ENCODE measurements around the gene GNAI1. TPM values are rescaled to one million over a fixed set of nuclear protein-coding genes. Genes with fewer than 3 reads are reported as not detected.
A peak's percentile ranks its signal among the peaks of the same experiment; 100 is the strongest.

The GNAI1 gene
- 11.3 TPM for total RNA-seq
- long read RNA-seq, full-length matches to known transcripts, result 36 of 37 reads
- long read RNA-seq, partial matches to known transcripts, result 1 of 37 reads
- long read RNA-seq, other reads (novel, unspliced or antisense), result 0 of 37 reads

DNA sequence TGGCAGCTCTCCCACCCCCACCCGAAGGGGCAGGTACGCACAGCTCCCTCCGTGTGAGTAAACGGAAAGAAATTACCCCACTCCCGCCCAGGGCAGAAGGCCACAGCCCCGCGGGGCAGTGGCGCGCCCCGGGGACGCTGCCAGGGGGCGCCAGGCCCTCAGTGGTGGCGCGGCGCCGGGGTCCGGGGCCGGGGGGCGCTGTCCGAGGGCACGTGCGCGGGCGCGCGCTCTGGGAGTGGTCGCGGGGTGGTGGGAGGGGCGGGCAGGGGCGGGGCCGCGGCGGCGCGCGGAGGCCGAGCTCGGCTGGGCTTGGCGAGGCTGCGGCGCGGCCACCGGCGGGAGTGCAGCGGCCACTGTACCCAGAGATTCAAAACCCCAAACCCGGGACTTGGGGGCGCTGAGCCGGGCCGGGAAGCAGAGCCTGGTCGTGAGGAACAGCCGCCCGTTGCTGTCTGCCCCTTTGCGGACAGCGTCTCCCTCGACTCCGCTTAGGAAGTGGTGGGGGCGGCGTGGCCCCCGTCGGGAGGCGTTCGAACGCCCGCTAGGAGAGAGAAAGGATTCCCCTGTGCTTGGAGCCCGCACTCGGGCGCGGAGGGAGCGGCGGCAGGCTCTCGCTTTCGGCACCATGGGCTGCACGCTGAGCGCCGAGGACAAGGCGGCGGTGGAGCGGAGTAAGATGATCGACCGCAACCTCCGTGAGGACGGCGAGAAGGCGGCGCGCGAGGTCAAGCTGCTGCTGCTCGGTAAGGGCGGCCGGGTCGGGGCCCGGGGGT, at the start of gene GNAI1:
GNAI1 (plus strand) TSS at position 296 of the 773 bp plus-strand sequence; CDS start at position 626, 330 bp downstream.
- peak; percentile 89 for ATAC-seq (ENCODE audit: poor library complexity)
- DNase-seq, result peak; percentile 71
- intact Hi-C loops (cut with DNase I), result loop anchor here (10.0 kb wide), 1 partner anchor 140 kb away; no protein-coding TSS in a partner anchor

DNA sequence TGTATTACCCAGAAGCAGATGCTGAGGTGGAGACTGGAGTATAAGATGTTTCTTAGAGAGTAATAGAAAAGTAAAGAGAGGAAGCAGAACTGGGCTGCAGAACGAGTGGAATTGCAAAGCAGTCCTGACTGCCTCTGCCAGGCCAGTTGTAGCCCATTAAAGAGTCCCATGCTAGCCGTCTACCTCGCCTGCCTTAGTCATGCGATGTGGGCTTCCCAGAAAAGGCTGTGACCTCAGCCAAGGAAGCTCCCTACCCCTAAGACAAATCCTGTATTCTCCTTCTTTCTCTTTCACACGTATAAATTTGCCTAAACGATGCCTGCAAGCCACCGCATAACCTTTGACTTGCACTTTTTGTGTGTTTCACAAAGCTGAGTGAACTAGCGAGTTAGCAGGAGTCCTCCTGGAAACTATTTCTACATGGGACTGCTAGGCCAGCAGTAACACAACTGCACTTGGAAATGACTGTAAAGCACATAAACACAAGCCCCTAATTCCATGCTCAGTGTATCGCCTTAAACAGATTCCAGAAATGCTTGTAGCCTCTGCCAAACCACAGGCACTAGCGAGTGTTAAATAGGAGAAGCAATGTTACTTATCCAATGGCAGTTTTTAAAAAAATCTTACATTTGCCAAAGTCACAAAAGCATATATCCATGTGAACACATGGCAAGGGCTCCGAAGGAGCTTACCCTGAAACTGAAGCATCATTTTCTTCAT, 47.4 kb upstream of the GNAI1 start:
- intact Hi-C loops (cut with DNase I), result no loop called here
- DNase-seq (no peak), ATAC-seq (ENCODE audit: poor library complexity) (no peak)

DNA sequence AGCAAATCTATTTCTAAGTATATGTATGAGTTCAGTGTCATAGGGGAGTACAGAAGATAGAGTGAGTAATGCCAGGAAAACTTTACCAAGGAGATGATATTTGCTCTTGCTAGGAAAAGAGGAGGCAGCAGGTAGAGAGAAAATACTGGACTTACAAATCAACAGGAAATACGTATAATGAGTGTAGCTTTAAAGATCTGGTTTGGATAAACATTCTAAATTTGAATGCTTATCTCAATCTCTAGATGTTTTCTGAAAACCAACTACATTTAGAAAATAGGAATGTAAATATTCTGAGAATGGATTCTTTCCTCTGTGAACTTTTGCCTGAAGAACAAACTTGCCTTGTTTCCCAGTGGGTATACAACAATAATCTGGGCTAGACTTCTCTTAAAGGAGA, 46.9 kb upstream of the GNAI1 start:
- intact Hi-C loops (cut with DNase I), result no loop called here
- DNase-seq (no peak), ATAC-seq (ENCODE audit: poor library complexity) (no peak)

DNA sequence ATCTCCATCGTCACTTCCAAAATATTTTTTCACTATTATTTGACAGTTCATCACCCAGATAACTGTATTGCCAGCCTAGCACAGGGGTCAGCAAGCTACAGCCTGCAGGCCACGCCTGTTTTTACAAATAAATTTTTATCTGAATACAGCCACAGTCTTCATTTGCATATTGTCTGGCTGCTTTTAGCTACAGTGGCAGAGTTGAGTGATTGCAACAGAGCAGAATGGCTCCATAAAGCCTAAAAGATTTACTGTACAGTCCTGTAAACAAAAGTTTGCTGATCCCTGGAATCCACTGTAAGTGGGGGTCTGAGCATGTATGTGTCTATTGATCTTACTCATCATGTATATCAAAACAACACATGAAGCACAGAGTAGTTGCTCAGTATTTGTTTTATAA, 45.9 kb upstream of the GNAI1 start:
- ATAC-seq (ENCODE audit: poor library complexity) (no peak), DNase-seq (no peak)
- intact Hi-C loops (cut with DNase I), result no loop called here

- DNase-seq (no peak), ATAC-seq (ENCODE audit: poor library complexity) (no peak)
- intact Hi-C loops (cut with DNase I), result no loop called here
These were observed 45.3 kb upstream of the GNAI1 start for GRCh38 chr7:80089366-80089765.

DNA sequence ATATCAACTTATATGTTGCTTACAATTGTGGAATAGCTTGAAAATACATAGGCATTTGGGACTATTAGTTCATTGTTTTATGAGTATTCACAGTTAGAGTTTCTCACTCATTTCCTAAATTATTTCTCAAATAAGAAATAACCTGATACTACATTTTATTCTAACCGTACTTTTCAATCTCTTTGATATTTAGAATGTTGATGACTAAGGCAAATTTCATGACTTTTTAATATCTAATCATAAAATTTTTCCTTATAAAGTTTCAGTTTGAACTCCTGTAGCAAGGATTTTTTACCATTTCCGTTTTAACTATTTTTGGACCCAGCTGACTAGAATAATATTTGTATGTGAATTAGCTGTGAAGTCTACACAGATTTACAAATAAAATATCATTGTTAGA, 41.3 kb upstream of the GNAI1 start:
- ATAC-seq (ENCODE audit: poor library complexity) (no peak), DNase-seq (no peak)
- intact Hi-C loops (cut with DNase I), result no loop called here

- ATAC-seq (ENCODE audit: poor library complexity) (no peak), DNase-seq (no peak)
- intact Hi-C loops (cut with DNase I), result loop anchor here (5.0 kb wide), 1 partner anchor 297 kb away; no protein-coding TSS in a partner anchor
These were observed 39.1 kb upstream of the GNAI1 start for GRCh38 chr7:80095545-80095944.

DNA sequence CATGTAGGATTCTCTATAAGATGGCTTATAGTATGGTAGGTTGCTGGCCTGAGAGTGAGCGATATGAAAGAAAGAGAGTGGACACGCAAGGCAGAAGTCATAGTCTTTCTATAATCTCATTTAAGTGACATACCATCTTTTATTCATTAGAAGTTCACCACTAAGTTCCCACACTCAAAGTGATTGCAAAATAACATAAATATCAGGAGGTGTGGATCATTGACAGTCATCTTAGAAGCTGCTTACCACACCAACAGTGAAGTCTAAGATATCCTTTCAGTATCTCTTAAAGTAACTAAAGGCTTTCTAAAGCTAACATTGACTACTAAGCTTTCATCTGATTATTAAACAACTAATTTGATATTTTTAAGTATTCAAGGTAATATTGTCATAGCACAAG, 36.9 kb upstream of the GNAI1 start:
- ATAC-seq (ENCODE audit: poor library complexity) (no peak), DNase-seq (no peak)
- intact Hi-C loops (cut with DNase I), result loop anchor here (5.0 kb wide), 1 partner anchor 295 kb away; no protein-coding TSS in a partner anchor

- no peak for DNase-seq
- intact Hi-C loops (cut with DNase I), result loop anchor here (5.0 kb wide), 1 partner anchor 294 kb away; no protein-coding TSS in a partner anchor
- ATAC-seq (ENCODE audit: poor library complexity), result no peak
These were observed 35.8 kb upstream of the GNAI1 start for GRCh38 chr7:80098795-80099194.

GRCh38 chr7:80100254-80100653, 34.4 kb upstream of the GNAI1 start:
- intact Hi-C loops (cut with DNase I), result no loop called here
- ATAC-seq (ENCODE audit: poor library complexity) (no peak), DNase-seq (no peak)

DNA sequence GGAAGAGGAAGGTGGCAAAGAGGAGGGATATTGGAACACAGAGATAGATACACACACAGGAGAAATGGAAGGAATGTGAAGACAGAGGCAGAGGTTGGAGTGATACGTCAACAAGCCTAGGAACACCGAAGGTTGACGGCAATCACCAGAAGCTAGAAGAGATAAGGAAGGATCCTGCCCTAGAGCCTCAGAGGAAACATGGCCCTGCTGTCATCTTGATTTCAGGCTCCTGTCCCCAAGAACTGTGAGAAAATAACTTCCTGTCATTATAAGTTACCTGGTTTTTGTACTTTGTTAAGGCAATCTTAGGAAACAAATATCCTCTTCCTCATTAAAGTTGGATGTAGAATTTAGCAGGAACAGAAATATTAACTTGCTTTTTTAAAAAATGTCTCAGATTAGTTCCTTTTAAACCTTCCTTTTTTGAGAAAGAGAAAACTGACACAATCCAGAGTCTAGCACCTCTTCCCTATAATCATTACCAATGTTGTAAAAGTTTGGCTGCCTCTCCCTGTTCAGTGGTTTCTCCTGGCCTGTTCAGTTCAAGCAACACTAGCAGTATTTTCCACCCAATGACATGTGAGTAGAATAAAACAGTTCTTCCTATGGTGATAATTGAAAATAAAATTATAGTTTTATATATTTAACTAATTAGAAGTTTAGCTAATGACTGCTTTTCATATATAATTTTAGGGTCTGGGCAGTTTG, 28.8 kb upstream of the GNAI1 start:
- ATAC-seq (ENCODE audit: poor library complexity) (no peak), DNase-seq (no peak)
- intact Hi-C loops (cut with DNase I), result no loop called here

- intact Hi-C loops (cut with DNase I), result no loop called here
- DNase-seq (no peak), ATAC-seq (ENCODE audit: poor library complexity) (no peak)
These were observed 28.0 kb upstream of the GNAI1 start for GRCh38 chr7:80106498-80107113.

DNA sequence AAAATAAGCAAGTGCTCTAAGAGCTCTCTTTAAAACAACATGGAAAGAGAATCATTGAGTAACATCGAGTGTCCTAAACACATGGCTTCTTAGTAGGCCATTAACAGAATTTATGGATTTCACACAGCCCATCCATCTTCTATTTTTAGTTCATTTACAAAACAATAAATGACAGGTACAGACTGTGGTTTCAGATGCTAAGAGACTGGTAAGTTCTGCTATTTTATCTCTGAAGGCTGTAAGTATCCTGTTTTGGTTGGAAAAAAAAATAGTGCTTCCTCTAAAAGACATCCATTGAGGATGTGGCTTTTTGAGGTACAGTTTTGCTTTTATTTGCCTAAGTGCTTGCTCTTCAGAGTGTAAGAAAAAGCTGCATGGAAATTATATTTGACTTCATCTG, 27.4 kb upstream of the GNAI1 start:
- DNase-seq (no peak), ATAC-seq (ENCODE audit: poor library complexity) (no peak)

DNA sequence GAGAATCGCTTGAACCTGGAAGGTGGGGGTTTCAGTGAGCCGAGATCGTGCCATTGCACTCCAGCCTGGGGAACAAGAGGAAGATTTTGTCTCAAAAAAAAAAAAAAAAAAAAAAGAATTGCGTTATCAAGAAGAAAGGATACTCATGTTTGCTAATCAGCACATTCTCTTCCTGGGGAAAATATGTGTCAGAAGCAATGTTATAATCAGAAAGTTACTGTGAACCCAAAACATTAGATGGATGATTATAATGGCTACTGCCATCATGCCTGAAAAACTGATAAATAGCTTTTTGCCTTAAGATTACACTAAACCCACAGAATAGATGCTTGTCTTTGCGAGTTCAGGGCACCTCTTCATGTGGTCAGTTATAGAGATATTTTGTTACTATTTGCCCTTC, 24.3 kb upstream of the GNAI1 start:
- intact Hi-C loops (cut with DNase I), result no loop called here
- DNase-seq (no peak), ATAC-seq (ENCODE audit: poor library complexity) (no peak)

More for the DNA sequence above, 27.4 kb upstream of the GNAI1 start:
- intact Hi-C loops (cut with DNase I), result no loop called here

DNA sequence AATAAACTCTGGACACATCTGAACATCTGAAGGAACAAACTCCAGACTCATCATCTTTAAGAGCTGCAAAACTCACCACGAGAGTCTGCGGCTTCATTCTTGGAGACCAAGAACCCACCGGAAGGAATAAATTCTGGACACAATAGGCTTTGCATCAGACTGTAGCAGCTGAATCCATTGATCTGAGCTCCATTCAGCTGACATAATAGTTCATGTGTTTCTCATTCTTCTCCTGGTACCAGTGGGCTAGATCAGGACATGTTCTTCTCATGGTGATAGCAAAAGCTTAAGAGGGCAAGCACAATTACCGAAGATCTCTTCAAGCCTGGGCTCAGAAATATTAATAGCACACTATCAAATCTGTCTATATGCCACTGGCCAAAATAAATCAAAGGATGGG, 20.5 kb upstream of the GNAI1 start:
- ATAC-seq (ENCODE audit: poor library complexity) (no peak), DNase-seq (no peak)
- intact Hi-C loops (cut with DNase I), result no loop called here

DNA sequence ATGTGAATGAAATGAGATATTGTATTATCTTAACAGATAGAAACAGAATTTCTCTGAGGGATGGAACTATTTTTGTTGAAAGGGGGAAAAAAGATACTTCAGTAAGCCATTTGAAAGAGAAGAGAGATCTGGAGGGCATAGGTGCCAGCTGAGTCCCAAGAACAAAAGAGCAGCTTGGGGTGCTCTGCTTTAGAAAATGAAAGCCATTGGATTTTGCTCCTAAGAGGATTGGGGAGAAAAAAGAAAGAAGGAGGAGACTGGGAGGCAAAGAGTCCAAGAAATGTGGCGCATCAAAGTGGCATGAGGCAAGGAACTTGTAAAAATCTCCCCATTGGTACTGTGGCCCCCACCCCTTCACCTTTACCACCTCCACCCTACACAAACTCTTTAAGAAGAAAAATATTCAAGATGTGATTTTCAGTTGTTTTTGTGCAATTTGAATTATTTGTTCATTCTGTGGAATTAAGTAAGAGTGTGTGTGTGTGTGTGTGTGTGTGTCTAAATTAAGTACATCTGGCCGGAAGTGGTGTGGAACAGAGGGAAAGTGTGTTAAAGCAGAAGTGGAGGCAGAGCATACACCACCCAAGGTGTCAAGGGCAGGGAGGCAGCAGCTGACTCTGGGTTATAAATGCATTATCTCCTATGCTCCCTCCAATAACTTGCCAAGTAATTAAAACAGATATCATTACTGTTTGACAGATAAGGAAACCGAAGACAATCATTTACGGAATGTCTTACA, 9.9 kb upstream of the GNAI1 start:
- intact Hi-C loops (cut with DNase I), result no loop called here
- DNase-seq (no peak), ATAC-seq (ENCODE audit: poor library complexity) (no peak)

- ATAC-seq (ENCODE audit: poor library complexity) (no peak), DNase-seq (no peak)
- intact Hi-C loops (cut with DNase I), result no loop called here
These were observed 7.0 kb upstream of the GNAI1 start for GRCh38 chr7:80127412-80128160.

Data from Right ventricle myocardium superior (tissue), 1 donor.